ENCODE data around the gene NDUFB2.
"Not testable (repeated sequence)": the region's sequence is repeated elsewhere in the genome, so short reads cannot be mapped to it uniquely, and the experiment has no call there.

The NDUFB2 gene

GRCh38 chr7:140689199-140690152 is 7.0 kb upstream of the NDUFB2 start:
- DNase-seq (ENCODE audit: low read depth in 2 of 2): no peak

- no peak for DNase-seq (ENCODE audit: low read depth in 2 of 2)
These were observed 5.0 kb upstream of the NDUFB2 start for GRCh38 chr7:140691376-140692045.

- DNase-seq (ENCODE audit: low read depth in 2 of 2): not testable (repeated sequence)
These were observed 2.7 kb upstream of the NDUFB2 start for GRCh38 chr7:140693849-140694248.

GRCh38 chr7:140694592-140694991 is 1.9 kb upstream of the NDUFB2 start:
- DNase-seq (ENCODE audit: low read depth in 2 of 2): no peak

- DNase-seq (ENCODE audit: low read depth in 2 of 2): no peak
These were observed 1.1 kb upstream of the NDUFB2 start for GRCh38 chr7:140695381-140695780.

- peak; percentile 94 to 96 for DNase-seq (ENCODE audit: low read depth in 2 of 2)
These were observed 356 bp upstream of the NDUFB2 start for GRCh38 chr7:140696024-140696679.

GRCh38 chr7:140697447-140698143 is 1.1 kb downstream of the NDUFB2 start:
- no peak for DNase-seq (ENCODE audit: low read depth in 2 of 2)

GRCh38 chr7:140698477-140698876 is 2.0 kb downstream of the NDUFB2 start:
- no peak for DNase-seq (ENCODE audit: low read depth in 2 of 2)

GRCh38 chr7:140702774-140703173 is 6.3 kb downstream of the NDUFB2 start:
- DNase-seq (ENCODE audit: low read depth in 2 of 2): no peak

- no peak for DNase-seq (ENCODE audit: low read depth in 2 of 2)
These were observed 7.7 kb downstream of the NDUFB2 start for GRCh38 chr7:140704205-140704604.

- DNase-seq (ENCODE audit: low read depth in 2 of 2): no peak
These were observed 10.6 kb downstream of the NDUFB2 start for GRCh38 chr7:140707132-140707531.

GRCh38 chr7:140708764-140709163 is 12.3 kb downstream of the NDUFB2 start:
- DNase-seq (ENCODE audit: low read depth in 2 of 2): not testable (repeated sequence)

GRCh38 chr7:140712392-140712791 is 15.9 kb downstream of the NDUFB2 start:
- not testable (repeated sequence) for DNase-seq (ENCODE audit: low read depth in 2 of 2)

GRCh38 chr7:140714331-140715040 is 18.0 kb downstream of the NDUFB2 start:
- DNase-seq (ENCODE audit: low read depth in 2 of 2): no peak

- no peak for DNase-seq (ENCODE audit: low read depth in 2 of 2)
These were observed 23.2 kb downstream of the NDUFB2 start for GRCh38 chr7:140719721-140720120.

GRCh38 chr7:140722254-140722653 is 25.7 kb downstream of the NDUFB2 start:
- DNase-seq (ENCODE audit: low read depth in 2 of 2): no peak

GRCh38 chr7:140723006-140723405 is 26.5 kb downstream of the NDUFB2 start:
- peak in 1 of 2 donors; percentile 16 for DNase-seq (ENCODE audit: low read depth in 2 of 2)

GRCh38 chr7:140723574-140723973 is 27.1 kb downstream of the NDUFB2 start:
- DNase-seq (ENCODE audit: low read depth in 2 of 2): no peak

GRCh38 chr7:140724706-140725105 is 28.2 kb downstream of the NDUFB2 start:
- no peak for DNase-seq (ENCODE audit: low read depth in 2 of 2)

GRCh38 chr7:140726281-140726680 is 29.8 kb downstream of the NDUFB2 start:
- no peak for DNase-seq (ENCODE audit: low read depth in 2 of 2)

- DNase-seq (ENCODE audit: low read depth in 2 of 2): no peak
These were observed 35.9 kb downstream of the NDUFB2 start for GRCh38 chr7:140732416-140732815.
